ENCODE measurements around the gene SGPP2.
"Not testable (repeated sequence)": the region's sequence is repeated elsewhere in the genome, so short reads cannot be mapped to it uniquely, and the experiment has no call there.

The SGPP2 gene

GRCh38 chr2:222576171-222577081 is 152.1 kb downstream of the SGPP2 start:
- DNase-seq (ENCODE audit: low spot score in 2 of 2) (no peak), ATAC-seq (ENCODE audit: low read depth) (no peak)
- no peaks in the 10 kb centered on the region for H3K27me3 Mint-ChIP-seq
- H3K4me1 Mint-ChIP-seq: peaks cover 7% of the 10 kb centered on the region
- H3K36me3 Mint-ChIP-seq: peaks cover 20% of the 10 kb centered on the region
- no peaks in the 10 kb centered on the region for H3K9me3 Mint-ChIP-seq
- H3K27ac Mint-ChIP-seq: no peak overlapping the region
- H3K4me3 Mint-ChIP-seq: no peak overlapping the region

GRCh38 chr2:222577341-222577740 is 153.0 kb downstream of the SGPP2 start:
- no peak overlapping the region for H3K4me3 Mint-ChIP-seq
- no peak for ATAC-seq (ENCODE audit: low read depth)
- no peak for DNase-seq (ENCODE audit: low spot score in 2 of 2)
- H3K9me3 Mint-ChIP-seq: no peaks in the 10 kb centered on the region
- peaks cover 12% of the 10 kb centered on the region for H3K4me1 Mint-ChIP-seq
- H3K27ac Mint-ChIP-seq: no peak overlapping the region
- H3K27me3 Mint-ChIP-seq: no peaks in the 10 kb centered on the region
- H3K36me3 Mint-ChIP-seq: peaks cover 19% of the 10 kb centered on the region

- no peak for DNase-seq (ENCODE audit: low spot score in 2 of 2)
- no peak overlapping the region for H3K4me3 Mint-ChIP-seq
- no peaks in the 10 kb centered on the region for H3K9me3 Mint-ChIP-seq
- peaks cover 31% of the 10 kb centered on the region for H3K36me3 Mint-ChIP-seq
- ATAC-seq (ENCODE audit: low read depth): no peak
- peaks cover 20% of the 10 kb centered on the region for H3K4me1 Mint-ChIP-seq
- no peak overlapping the region for H3K27ac Mint-ChIP-seq
- H3K27me3 Mint-ChIP-seq: no peaks in the 10 kb centered on the region
These were observed 158.6 kb downstream of the SGPP2 start for GRCh38 chr2:222582928-222583327.

GRCh38 chr2:222584589-222584988 is 160.2 kb downstream of the SGPP2 start:
- H3K9me3 Mint-ChIP-seq; ATAC-seq (ENCODE audit: low read depth); DNase-seq (ENCODE audit: low spot score in 2 of 2); H3K27me3 Mint-ChIP-seq; H3K4me3 Mint-ChIP-seq; H3K27ac Mint-ChIP-seq: not testable (repeated sequence)
- Mint-ChIP-seq H3K4me1 (peaks cover 20% of the 10 kb centered on the region), H3K36me3 (peaks cover 39% of the 10 kb centered on the region)

GRCh38 chr2:222591661-222592060 is 167.3 kb downstream of the SGPP2 start:
- Mint-ChIP-seq H3K36me3 (peaks cover 38% of the 10 kb centered on the region), H3K4me1 (peaks cover 6% of the 10 kb centered on the region)
- ATAC-seq (ENCODE audit: low read depth): no peak

GRCh38 chr2:222592176-222592575 is 167.8 kb downstream of the SGPP2 start:
- Mint-ChIP-seq H3K36me3 (peaks cover 34% of the 10 kb centered on the region), H3K27me3 (no peaks in the 10 kb centered on the region), H3K27ac (no peak overlapping the region), H3K4me3 (no peak overlapping the region), H3K4me1 (peaks cover 3% of the 10 kb centered on the region), H3K9me3 (no peaks in the 10 kb centered on the region)
- no peak for ATAC-seq (ENCODE audit: low read depth)
- DNase-seq (ENCODE audit: low spot score in 2 of 2): no peak

More at GRCh38 chr2:222591661-222592060, 167.3 kb downstream of the SGPP2 start:
- Mint-ChIP-seq H3K27me3 (no peaks in the 10 kb centered on the region), H3K4me3 (no peak overlapping the region), H3K9me3 (no peaks in the 10 kb centered on the region), H3K27ac (no peak overlapping the region)
- no peak for DNase-seq (ENCODE audit: low spot score in 2 of 2)

GRCh38 chr2:222594679-222595078 is 170.3 kb downstream of the SGPP2 start:
- no peaks in the 10 kb centered on the region for H3K9me3 Mint-ChIP-seq
- no peaks in the 10 kb centered on the region for H3K27me3 Mint-ChIP-seq
- H3K4me3 Mint-ChIP-seq: no peak overlapping the region
- no peak overlapping the region for H3K27ac Mint-ChIP-seq
- no peaks in the 10 kb centered on the region for H3K4me1 Mint-ChIP-seq
- DNase-seq (ENCODE audit: low spot score in 2 of 2) (no peak), ATAC-seq (ENCODE audit: low read depth) (no peak)
- H3K36me3 Mint-ChIP-seq: peaks cover 36% of the 10 kb centered on the region

GRCh38 chr2:222595581-222595980 is 171.2 kb downstream of the SGPP2 start:
- peaks cover 36% of the 10 kb centered on the region for H3K36me3 Mint-ChIP-seq
- DNase-seq (ENCODE audit: low spot score in 2 of 2): no peak
- ATAC-seq (ENCODE audit: low read depth): no peak
- no peaks in the 10 kb centered on the region for H3K9me3 Mint-ChIP-seq
- no peak overlapping the region for H3K4me3 Mint-ChIP-seq
- peak overlapping the region; percentile 41 for H3K27ac Mint-ChIP-seq
- H3K27me3 Mint-ChIP-seq: no peaks in the 10 kb centered on the region
- no peaks in the 10 kb centered on the region for H3K4me1 Mint-ChIP-seq

GRCh38 chr2:222598611-222599010 is 174.3 kb downstream of the SGPP2 start:
- Mint-ChIP-seq H3K4me1 (no peaks in the 10 kb centered on the region), H3K9me3 (no peaks in the 10 kb centered on the region), H3K4me3 (no peak overlapping the region), H3K27ac (no peak overlapping the region), H3K27me3 (no peaks in the 10 kb centered on the region), H3K36me3 (peaks cover 34% of the 10 kb centered on the region)
- no peak for ATAC-seq (ENCODE audit: low read depth)
- DNase-seq (ENCODE audit: low spot score in 2 of 2): no peak

- DNase-seq (ENCODE audit: low spot score in 2 of 2) (no peak), ATAC-seq (ENCODE audit: low read depth) (no peak)
- Mint-ChIP-seq H3K27me3 (no peaks in the 10 kb centered on the region), H3K27ac (no peak overlapping the region), H3K36me3 (peaks cover 18% of the 10 kb centered on the region), H3K9me3 (no peaks in the 10 kb centered on the region), H3K4me3 (no peak overlapping the region), H3K4me1 (no peaks in the 10 kb centered on the region)
These were observed 179.2 kb downstream of the SGPP2 start for GRCh38 chr2:222603501-222603900.

GRCh38 chr2:222604749-222605515 is 180.6 kb downstream of the SGPP2 start:
- Mint-ChIP-seq H3K9me3 (no peaks in the 10 kb centered on the region), H3K36me3 (peaks cover 12% of the 10 kb centered on the region), H3K4me3 (no peak overlapping the region), H3K27ac (no peak overlapping the region), H3K27me3 (no peaks in the 10 kb centered on the region), H3K4me1 (no peaks in the 10 kb centered on the region)
- no peak for ATAC-seq (ENCODE audit: low read depth)
- no peak for DNase-seq (ENCODE audit: low spot score in 2 of 2)

- no peak overlapping the region for H3K27ac Mint-ChIP-seq
- no peak for ATAC-seq (ENCODE audit: low read depth)
These were observed 182.0 kb downstream of the SGPP2 start for GRCh38 chr2:222606306-222606705.

GRCh38 chr2:222608081-222608480 is 183.7 kb downstream of the SGPP2 start:
- no peak for DNase-seq (ENCODE audit: low spot score in 2 of 2)
- ATAC-seq (ENCODE audit: low read depth): no peak
- H3K27me3 Mint-ChIP-seq: no peaks in the 10 kb centered on the region
- no peaks in the 10 kb centered on the region for H3K9me3 Mint-ChIP-seq
- no peak overlapping the region for H3K4me3 Mint-ChIP-seq
- peaks cover 10% of the 10 kb centered on the region for H3K36me3 Mint-ChIP-seq
- H3K4me1 Mint-ChIP-seq: no peaks in the 10 kb centered on the region
- no peak overlapping the region for H3K27ac Mint-ChIP-seq

More at GRCh38 chr2:222606306-222606705, 182.0 kb downstream of the SGPP2 start:
- H3K27me3 Mint-ChIP-seq: no peaks in the 10 kb centered on the region
- peaks cover 10% of the 10 kb centered on the region for H3K36me3 Mint-ChIP-seq
- no peak overlapping the region for H3K4me3 Mint-ChIP-seq
- DNase-seq (ENCODE audit: low spot score in 2 of 2): no peak
- H3K9me3 Mint-ChIP-seq: no peaks in the 10 kb centered on the region
- no peaks in the 10 kb centered on the region for H3K4me1 Mint-ChIP-seq

- no peak overlapping the region for H3K27ac Mint-ChIP-seq
- H3K9me3 Mint-ChIP-seq: no peaks in the 10 kb centered on the region
- no peaks in the 10 kb centered on the region for H3K27me3 Mint-ChIP-seq
- peaks cover 10% of the 10 kb centered on the region for H3K36me3 Mint-ChIP-seq
- no peaks in the 10 kb centered on the region for H3K4me1 Mint-ChIP-seq
- DNase-seq (ENCODE audit: low spot score in 2 of 2) (no peak), ATAC-seq (ENCODE audit: low read depth) (no peak)
- H3K4me3 Mint-ChIP-seq: no peak overlapping the region
These were observed 185.0 kb downstream of the SGPP2 start for GRCh38 chr2:222609381-222609780.

Measured in memory B cell (primary cell).